RCC 7860 (cell line): ENCODE results near the gene ARL4A.
A peak's percentile ranks its signal among the peaks of the same experiment; 100 is the strongest.

Experiments used
- DNase-seq: peaks from one replicate; pipeline ENCODE4 v3.0.0-alpha.2; 2015; ENCODE audit warnings: low spot score
- FAIRE-seq: peaks from 2 replicates; lab custom pipeline; 2012; peaks lifted over from hg19 to GRCh38; lab: Jason Lieb, UNC

ARL4A gene

DNA sequence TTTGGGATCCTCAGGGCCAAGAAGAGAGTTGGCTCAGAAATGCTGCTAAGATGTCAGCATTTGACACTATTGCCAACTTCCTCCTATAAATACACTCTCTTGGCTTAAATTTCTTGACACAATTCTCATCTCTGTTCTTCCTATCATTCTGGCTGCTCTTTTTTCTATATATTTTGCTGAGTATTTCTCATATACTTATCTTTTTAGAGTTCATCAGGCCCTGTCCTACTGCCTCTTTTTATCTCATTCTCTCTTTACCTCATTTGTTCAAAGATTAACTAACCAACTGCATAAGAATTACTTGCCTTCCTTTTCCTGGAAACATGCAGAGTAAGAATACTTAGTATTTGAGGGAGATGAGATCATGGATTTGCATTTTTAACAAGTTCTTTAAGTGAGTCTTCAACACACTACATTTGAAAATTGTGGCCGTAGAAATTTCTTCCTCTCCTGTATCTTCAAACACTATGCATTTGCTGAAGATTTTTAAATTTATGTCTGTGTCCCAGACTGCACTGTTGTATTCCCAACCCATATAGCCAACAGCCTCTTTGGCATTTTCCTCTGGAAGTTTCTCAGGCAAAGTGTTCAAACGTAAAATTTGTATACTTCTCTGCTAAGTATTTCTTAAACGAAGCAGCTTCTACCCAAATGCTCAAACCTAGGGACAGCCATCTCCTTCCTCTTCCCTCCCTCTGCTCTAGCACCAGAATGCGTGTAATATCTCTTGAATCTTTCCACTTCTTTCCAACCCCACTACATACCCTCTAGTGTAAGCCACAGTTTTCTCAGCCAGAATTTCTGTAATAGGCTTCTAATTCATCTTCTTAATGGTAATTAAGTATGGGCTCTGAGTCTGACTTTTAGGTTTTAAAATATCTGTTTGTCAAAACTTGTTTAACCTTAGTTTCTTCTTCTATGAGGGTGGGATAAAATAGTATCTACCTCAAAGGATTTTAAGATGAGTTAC, 35.5 kb downstream of the ARL4A start:
- FAIRE-seq (peak; percentile 88), DNase-seq (peak; percentile 49)

DNA sequence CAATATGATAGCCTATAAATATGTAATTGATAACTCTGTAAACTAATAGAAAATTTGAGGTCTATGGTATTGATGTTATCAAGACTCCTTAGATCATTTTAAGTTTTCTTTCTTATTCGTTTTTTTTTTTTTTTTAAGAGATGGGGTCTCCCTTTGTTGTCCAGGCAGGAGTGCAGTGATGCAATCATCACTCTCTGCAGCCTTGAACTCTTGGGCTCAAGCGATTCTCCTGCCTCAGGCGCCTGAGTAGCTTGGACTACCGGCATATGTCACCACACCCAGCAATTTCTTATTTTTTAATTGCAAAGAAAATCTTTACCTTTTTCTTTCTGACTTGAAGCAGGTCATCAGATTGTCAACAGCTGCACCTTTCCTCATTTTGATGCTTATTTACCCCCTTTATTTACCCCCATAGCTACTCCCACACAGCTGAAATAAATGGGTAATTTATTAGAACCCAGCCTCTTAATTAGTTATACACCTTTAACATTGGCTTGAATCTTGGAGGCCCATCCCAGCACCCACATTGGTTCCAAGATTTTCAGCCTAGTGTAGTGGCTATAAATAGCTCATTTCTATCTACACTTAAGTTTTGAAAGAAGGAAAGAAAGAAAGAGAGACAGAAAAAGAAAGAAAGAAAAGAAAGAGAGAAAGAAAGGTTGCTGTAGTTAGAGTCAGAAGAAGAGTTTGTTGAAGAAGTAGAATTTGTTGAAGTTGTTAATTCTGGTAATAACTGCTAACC, 38.3 kb downstream of the ARL4A start:
- no peak for FAIRE-seq
- DNase-seq = no peak

DNA sequence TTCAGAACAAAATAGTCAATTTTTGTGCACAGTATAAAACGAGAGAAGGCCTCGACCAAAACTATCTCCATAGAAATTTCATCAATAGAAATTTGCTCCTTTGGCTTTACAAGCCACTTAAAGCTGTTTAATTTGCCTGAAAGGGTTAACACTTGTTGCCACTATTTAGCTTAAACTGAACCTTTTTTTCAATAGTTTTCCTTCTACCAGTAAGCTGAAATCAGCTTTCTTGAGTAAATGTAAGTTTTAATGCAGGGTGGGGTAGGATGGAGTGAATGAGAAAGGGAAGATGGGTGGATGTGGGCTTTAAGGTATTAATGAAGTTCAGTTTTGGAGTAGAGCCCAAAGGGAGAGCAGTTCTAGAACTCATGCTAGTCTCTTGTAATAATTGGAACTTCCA, 39.5 kb downstream of the ARL4A start:
- FAIRE-seq = no peak

DNA sequence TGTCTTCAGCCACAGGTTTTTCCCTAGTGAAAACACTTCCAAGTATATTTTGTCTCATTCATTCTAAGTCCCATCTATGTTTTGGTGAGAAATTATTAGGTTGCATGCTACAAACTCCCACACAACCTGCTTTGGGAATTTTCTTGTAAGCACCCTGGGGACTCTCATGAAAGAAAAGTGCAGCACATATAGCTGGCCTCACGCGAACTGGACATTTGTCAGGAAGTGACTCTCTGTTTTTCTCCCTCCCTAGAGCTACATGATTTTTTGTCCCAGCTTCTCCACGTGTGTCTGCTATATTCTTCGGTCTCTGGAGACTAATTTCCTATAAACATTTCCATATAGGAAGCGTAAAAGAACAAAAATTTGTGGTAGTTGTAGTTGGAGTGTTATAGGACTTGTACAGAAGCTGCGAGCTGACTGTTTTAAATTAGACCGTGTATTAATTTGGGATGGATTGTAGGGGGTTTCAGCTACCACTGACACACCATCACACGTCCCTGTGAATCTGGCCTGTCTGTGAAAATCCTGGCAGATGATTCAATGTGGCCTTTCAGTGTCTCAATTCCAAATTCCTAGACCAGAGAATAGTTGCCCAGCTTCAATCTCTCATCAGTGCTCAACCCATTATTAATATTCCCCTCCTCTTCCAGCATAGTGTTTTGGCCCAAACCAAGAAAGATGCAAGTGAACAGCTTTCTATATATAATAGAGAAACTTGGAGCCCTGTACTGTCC, 40.2 kb downstream of the ARL4A start:
- DNase-seq = no peak
- FAIRE-seq = no peak

More for the DNA sequence above, 39.5 kb downstream of the ARL4A start:
- no peak for DNase-seq

DNA sequence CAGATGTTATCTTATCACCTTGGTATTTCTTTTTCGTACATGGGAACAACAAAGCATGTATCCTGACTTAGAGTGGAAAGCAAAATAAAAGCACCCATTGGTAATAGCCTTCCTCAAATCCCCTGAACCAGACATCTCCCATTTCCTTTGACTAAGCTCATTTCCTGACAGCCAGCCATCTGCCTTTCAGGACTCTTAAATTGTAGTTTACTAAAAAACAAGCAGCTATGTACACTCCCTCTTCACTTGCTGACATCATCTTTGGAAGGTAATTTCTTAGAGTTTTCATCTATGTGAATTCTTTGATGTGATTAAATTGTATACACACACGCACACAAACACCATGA, 40.7 kb downstream of the ARL4A start:
- FAIRE-seq = no peak
- no peak for DNase-seq

DNA sequence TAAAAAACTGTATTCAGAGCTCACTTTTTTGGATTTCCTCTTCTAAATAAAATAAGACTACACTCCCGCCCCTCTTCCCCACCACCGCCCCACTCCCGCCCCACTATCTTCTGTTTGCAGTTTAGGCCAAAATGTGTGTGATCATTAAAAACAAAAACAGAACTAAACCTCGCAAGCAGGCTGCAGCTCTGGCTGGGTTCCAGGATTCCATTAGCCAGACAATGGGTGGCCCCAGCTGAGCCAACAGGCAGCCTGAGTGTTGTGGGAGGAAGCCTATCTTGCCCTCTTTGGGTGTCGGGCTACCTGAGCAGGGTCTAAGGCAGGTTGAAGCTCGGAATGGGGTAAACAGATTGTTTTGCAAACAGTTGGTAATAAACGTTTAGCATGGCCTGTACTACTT, 41.7 kb downstream of the ARL4A start:
- DNase-seq (no peak), FAIRE-seq (no peak)

DNA sequence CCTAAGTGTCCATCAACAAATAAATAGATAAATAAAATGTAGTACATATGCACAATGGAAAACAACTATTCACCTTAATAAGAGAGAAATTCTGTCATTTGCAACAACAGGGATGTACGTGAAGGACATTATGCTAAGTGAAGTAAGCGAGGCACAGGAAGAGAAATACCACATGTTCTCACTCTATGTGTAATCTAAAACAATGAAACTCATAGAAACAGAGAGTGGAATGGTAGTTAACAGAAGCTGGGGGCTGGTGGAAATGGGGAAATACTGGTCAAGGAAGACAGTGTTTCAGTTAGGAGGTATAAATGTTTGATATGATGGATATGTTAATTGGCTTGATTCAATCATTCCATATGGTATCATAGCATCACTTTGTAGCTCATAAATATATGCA, 43.1 kb downstream of the ARL4A start:
- no peak for DNase-seq

DNA sequence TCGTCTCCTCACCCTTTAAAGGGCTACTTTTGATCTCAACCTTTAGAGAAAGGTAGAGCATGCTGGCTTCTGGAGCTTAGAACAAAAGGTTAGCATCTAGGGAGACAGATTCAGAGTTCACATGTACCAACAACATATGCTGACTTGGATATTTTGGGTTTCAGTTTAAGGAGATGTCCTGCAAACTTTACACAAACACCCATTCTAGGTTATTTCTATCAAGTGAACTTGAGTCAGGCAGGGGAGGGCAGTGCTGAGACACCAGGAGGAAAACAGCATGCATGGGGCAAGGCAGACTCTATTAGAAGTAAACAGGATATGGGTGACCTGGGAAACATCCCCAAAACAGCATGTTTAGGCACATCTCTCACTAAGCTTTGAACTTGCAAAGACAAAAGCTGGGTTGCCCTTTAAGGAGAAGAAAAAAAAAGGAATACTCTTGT, 43.8 kb downstream of the ARL4A start:
- DNase-seq (no peak), FAIRE-seq (no peak)

More for the DNA sequence above, 43.1 kb downstream of the ARL4A start:
- FAIRE-seq = no peak

DNA sequence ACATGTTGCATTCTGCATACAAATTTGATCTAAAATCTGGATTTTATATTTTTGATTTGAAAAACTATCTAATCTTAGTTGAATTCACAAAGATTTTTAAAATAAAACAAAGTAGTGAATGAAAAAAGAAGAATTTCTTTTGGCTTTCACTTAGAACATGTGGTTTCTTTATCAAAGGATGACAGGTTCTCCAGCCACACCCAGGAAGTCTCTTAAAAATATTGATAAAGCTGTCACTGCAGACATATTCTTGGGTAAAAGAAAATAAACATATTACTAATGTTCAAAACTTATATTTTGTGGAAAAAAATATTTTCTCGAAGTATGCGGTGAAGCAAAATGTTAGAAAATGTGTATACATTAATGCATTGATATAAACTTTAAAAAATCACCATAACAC, 44.3 kb downstream of the ARL4A start:
- FAIRE-seq (peak; percentile 40), DNase-seq (no peak)

DNA sequence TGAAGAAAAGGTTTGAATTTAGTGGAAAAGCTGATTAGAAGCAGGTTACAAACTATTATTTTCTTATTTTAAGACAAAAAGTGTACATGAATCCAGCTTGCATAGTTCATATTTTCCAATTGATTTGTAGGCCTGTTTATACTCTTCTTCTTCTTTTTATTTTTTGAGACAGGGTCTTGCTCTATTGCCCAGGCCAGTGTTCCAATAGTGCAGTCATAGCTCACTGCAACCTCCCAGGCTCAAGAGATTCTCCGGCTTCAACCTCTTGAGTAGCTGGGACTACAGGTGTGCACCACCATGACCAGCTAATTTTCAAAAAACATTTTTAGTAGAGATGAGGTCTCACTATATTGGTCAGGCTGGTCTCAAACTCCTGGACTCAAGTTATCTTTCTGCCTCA, 45.0 kb downstream of the ARL4A start:
- DNase-seq = no peak
- FAIRE-seq = no peak

DNA sequence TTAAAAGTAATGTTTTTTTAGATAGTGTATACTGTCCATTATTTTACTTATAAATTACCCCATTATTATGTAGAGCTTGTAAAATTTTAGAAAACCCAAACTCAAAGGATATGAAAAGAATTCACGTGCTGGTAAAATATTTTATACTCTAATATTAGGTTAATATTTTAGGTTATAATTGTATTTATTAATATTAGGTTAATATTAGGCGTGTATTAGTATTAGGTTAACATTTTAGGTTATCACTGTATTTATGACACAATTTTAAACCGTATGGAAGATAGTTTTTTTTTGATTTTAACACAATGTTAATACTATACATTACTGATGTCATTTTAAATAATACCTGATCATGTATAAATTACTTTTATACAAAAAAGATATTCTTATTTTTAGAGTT, 48.5 kb downstream of the ARL4A start:
- DNase-seq (no peak), FAIRE-seq (peak; percentile 49)

DNA sequence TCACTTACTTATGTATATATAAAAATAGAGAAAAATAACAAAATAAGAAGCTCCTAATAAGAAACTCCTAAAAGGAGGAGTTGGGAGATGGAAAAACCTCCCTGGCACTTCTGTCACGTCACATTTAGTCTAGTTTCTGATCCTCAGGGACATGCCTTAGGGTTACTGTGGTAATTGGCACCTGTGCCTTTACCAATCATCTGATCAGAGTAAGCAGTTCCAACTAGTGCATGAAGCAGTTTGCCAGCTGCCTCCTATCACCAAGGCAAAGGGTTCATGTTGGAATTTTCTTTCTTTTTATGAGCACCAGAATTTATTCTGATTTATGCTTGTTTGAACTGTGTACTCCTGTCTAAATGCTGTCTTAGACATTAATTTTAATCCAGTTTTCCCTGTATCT, 49.9 kb downstream of the ARL4A start:
- FAIRE-seq (no peak), DNase-seq (no peak)

DNA sequence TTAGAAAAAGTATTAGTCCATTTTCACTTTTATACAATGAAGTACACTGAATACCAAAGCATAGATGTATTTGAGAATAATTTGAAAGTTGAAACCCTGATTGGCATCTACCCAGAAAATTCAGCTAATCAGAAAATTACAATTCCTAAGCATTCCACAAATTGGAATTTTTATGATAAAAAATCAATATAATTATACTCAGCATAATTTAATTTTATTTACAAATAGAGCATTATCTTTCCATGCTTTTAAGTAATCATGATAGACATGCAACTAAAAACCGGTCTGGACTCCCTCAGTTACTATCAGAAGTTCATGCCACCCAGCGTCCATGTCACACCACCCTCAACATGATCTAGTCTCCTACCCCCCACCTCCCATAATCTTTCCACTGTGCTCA, 50.4 kb downstream of the ARL4A start:
- FAIRE-seq (no peak), DNase-seq (no peak)

DNA sequence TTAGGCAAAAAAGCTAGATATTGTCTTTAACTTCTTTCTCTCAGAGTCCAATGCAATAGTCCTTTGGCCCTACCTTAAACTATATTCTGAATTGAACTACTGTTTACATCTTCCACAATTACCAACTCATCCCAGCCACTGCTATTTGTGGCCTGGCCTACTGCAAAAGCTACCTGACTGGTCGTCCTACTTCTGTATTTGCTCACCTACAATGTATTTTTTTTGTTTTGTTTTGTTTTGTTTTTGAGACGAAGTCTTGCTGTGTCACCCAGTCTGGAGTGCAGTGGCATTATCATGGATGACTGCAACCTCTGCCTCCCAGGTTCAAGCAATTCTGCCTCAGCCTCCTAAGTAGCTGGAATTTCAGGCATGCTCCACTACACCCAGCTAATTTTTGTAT, 51.2 kb downstream of the ARL4A start:
- no peak for FAIRE-seq
- no peak for DNase-seq
